Measurements from ENCODE around the gene TMEM205. TPM values are rescaled to one million over a fixed set of nuclear protein-coding genes. Genes with fewer than 3 reads are reported as not detected.

Gene TMEM205
- total RNA-seq, 1 donor from 2014 or later = 74.6 TPM

GRCh38 chr19:11331502-11331901 is 14.6 kb downstream of the TMEM205 start:
- Histone ChIP-seq H3K9me3 (no peaks in the 10 kb centered on the region), H3K4me3 (no peak overlapping the region), H3K36me3 (peaks cover 83% of the 10 kb centered on the region), H3K27ac (peak overlapping the region; percentile 11), H3K27me3 (no peaks in the 10 kb centered on the region), H3K4me1 (peaks cover 4% of the 10 kb centered on the region)
- no peak for TF ChIP-seq CTCF (IDR thresholded peaks at IDR 0.05)
- no peak for DNase-seq
- no peak for ATAC-seq
- intact Hi-C loops (cut with DNase I) = no loop called here

- DNase-seq = no peak
- H3K9me3 ChIP-seq = no peaks in the 10 kb centered on the region
- TF ChIP-seq CTCF (IDR thresholded peaks at IDR 0.05) = no peak
- peaks cover 4% of the 10 kb centered on the region for H3K4me1 ChIP-seq
- no peak overlapping the region for H3K4me3 ChIP-seq
- H3K27ac ChIP-seq = no peak overlapping the region
- no peak for ATAC-seq
- no peaks in the 10 kb centered on the region for H3K27me3 ChIP-seq
- peaks cover 80% of the 10 kb centered on the region for H3K36me3 ChIP-seq
- intact Hi-C loops (cut with DNase I) = no loop called here
Measured at GRCh38 chr19:11330127-11330526, 15.9 kb downstream of the TMEM205 start.

- Histone ChIP-seq H3K4me1 (peaks cover 32% of the 10 kb centered on the region), H3K36me3 (peaks cover 36% of the 10 kb centered on the region), H3K4me3 (no peak overlapping the region), H3K27ac (peak overlapping the region; percentile 75), H3K9me3 (no peaks in the 10 kb centered on the region), H3K27me3 (no peaks in the 10 kb centered on the region)
- intact Hi-C loops (cut with DNase I) = no loop called here
- no peak for TF ChIP-seq CTCF (IDR thresholded peaks at IDR 0.05)
- no peak for DNase-seq
- ATAC-seq = no peak
Measured at GRCh38 chr19:11325544-11325943, 20.5 kb downstream of the TMEM205 start.

GRCh38 chr19:11324748-11325389 is 21.2 kb downstream of the TMEM205 start:
- Histone ChIP-seq H3K4me3 (no peak overlapping the region), H3K36me3 (peaks cover 31% of the 10 kb centered on the region), H3K27me3 (no peaks in the 10 kb centered on the region), H3K9me3 (no peaks in the 10 kb centered on the region), H3K27ac (peak overlapping the region; percentile 75), H3K4me1 (peaks cover 32% of the 10 kb centered on the region)
- TF ChIP-seq CTCF (IDR thresholded peaks at IDR 0.05) = no peak
- DNase-seq = no peak
- ATAC-seq = no peak
- intact Hi-C loops (cut with DNase I) = no loop called here

- peak; percentile 87 for ATAC-seq
- Histone ChIP-seq H3K4me1 (peaks cover 32% of the 10 kb centered on the region), H3K27me3 (no peaks in the 10 kb centered on the region), H3K27ac (peak overlapping the region; percentile 75), H3K4me3 (no peak overlapping the region), H3K9me3 (no peaks in the 10 kb centered on the region), H3K36me3 (peaks cover 30% of the 10 kb centered on the region)
- intact Hi-C loops (cut with DNase I) = no loop called here
- TF ChIP-seq CTCF (IDR thresholded peaks at IDR 0.05) = no peak
- DNase-seq = peak; percentile 88
Measured at GRCh38 chr19:11324079-11324661, 21.9 kb downstream of the TMEM205 start.

All from upper lobe of right lung (tissue), 1 donor.